Cardiac septum (tissue), 1 donor: ENCODE measurements around the gene SETD1A. TPM values are rescaled to one million over a fixed set of nuclear protein-coding genes. Genes with fewer than 3 reads are reported as not detected.
"Not testable (repeated sequence)": the region's sequence is repeated elsewhere in the genome, so short reads cannot be mapped to it uniquely, and the experiment has no call there.

Experiments used
- DNase-seq: peaks from one replicate; pipeline ENCODE4 v3.0.0-alpha.2; 2020; ENCODE audit warnings: low spot score
- intact Hi-C: fragments of 100-400 bp; cut with DNase I; formaldehyde crosslinking; loops from one replicate; pipeline ENCODE4 v1.14.0; 2022
- total RNA-seq: library from RNA; stranded (reverse); fragmentation: NEBNext Ultra II Directional; extraction: Animal tissue kit (Norgen Biotek cat#: 25700); gene quantifications from one replicate; pipeline ENCODE4 v1.2.1, GENCODE V29; 2021
- donor health status: DM: no; HTN: no; CAD: no.

The SETD1A gene
- total RNA-seq, 1 donor from 2014 or later, result 9.6 TPM

DNA sequence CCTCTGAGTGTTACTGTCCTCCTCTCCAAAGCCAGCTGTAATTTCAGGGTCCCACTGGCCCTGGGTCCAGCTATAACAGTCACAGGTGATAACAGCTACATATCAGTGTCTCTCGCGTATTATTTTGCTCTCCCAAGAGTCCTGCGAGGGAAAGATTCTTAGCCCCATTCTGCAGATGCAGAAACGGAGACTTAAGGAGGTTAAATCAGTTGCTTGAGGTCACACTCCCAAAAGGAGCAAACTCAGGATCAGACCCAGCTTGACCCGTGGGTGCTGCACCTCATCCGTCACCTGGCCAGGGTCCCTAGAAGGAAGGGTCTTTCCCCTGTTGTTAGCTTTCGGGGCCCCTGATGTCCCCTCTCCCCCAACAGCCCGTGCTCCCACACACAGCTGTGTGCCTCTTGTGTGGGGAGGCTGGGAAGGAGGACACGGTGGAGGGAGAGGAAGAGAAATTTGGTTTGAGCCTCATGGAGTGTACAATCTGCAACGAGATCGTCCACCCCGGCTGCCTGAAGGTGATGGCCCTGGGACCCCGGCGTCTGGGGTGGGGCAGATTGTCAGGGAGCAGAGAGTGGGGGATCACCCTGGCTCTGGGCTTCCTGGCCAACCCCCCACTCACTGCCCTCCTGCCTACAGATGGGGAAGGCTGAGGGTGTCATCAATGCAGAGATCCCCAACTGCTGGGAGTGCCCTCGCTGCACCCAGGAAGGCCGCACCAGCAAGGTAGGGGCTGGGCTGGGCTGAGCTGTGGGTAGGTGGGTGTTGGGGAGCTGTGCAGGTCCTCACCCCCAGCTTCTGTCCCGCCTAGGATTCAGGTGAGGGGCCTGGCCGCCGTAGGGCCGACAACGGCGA lies 30.4 kb upstream of the SETD1A start:
- intact Hi-C loops, result no loop called here
- no peak for DNase-seq

DNA sequence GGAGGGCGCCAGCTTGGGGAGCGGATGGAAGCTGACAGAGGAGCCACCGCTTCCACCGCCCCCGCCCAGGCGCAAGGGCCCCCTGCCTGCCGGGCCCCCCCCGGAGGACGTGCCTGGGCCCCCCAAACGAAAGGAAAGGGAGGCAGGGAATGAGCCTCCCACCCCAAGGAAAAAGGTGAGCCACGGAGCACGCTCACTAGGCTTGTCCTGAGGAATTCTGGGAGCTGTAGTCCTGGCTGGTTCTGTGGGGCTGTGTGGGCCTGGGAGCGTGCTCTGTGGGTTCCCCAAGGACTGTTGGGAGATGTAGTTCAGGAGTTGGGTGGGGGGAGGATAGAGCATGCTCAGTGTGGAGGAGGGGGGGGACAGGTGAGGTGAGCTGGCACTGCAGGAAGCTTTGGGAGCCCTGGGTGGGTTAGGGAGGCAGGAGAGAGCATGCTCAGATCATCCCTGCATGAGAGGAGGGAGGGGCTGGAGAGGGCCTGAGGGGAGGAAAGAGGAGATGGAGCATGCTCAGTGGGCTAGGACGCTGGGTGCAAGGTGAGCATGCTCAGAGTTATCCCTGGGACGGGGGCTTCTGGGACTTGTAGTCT lies 29.7 kb upstream of the SETD1A start:
- no peak for DNase-seq
- intact Hi-C loops, result loop anchor here (1.0 kb wide), 1 partner anchor 166 kb away; the partner anchor contains the start of genes CFAP119 and RNF40

- intact Hi-C loops, result loop anchor here (1.0 kb wide), 1 partner anchor 166 kb away; the partner anchor contains the start of genes CFAP119 and RNF40
- DNase-seq, result no peak
Measured at GRCh38 chr16:30928390-30928789, 29.2 kb upstream of the SETD1A start.

DNA sequence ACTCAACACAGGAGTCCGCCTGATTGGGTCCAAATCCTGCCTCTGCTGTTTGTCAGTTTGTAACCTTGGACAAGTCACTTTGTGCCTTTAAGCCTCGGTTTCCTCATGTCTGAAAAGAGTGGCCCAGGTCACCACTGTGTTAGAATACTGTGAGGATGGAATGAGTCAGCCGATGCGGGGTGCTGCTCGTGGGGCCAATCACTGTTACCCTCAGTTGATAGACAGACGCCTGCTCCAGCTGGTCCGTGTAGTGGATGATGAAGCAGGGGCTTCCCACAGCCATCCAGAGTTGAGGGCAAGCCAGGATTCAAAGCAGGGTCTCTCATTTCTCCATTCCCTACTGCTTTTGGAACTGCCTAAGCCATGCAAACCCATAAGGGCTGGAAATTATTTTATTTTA lies 28.4 kb upstream of the SETD1A start:
- DNase-seq, result no peak
- intact Hi-C loops, result no loop called here

- intact Hi-C loops, result no loop called here
- no peak for DNase-seq
Measured at GRCh38 chr16:30930160-30930571, 27.4 kb upstream of the SETD1A start.

GRCh38 chr16:30931068-30931650 lies 26.4 kb upstream of the SETD1A start:
- no peak for DNase-seq
- intact Hi-C loops, result no loop called here

DNA sequence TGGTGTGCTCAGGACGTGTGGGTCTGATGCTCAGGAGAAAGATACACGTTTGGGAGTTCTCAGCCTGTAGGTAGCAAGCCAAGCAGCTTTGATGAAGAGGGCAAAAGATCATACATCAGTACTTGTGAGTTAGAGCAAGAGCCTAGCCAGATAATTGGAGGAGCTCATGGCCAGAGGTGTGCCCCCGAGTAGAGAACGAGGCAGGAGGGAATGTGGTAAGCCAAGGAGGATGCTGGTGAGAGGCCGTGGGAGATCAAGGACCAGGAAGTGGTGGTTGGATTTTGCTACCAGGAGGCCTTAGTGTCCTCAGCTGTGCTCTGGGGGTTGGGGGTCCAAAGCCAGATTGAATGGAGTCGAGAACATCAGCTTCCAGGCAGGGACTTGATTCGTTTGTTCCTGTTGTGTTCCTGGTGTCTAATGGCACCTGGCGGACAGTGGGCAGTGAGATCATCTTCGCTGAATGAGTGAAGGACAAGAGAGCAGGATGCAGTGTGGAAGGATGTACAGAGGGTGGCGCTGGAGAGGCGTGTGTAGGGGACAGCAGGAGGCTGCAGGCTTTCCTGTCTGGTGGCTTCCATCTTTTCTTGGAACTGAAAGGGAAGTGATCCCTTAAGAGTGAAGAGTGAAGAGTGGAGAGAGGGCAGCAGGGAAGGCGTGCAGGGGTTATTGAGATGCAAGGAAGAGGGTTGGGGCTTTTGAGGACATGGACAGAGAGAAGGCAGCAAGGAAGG lies 22.6 kb upstream of the SETD1A start:
- no peak for DNase-seq
- intact Hi-C loops, result no loop called here

DNA sequence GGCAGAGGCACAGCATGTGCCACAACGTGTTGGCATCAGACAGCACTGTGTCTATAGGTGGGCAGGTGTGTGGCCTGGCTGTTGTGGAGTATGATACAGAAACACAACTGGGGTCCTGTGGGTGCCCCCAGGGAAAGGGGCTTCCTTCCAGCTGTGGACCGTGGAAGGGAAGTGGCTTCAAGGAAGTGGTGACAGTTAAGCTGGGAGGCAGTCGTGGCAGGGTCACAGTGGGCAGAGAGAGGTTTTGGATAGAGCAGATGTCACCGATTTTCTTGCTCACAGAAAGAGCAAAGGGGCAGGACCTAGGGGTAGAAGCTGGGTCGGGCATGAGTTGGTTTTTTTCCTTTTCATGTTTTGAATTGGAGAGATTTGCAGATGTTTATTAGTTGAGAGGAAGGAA lies 19.9 kb upstream of the SETD1A start:
- DNase-seq, result no peak
- intact Hi-C loops, result no loop called here

- DNase-seq, intact Hi-C loops: not testable (repeated sequence)
Measured at GRCh38 chr16:30939571-30939970, 18.0 kb upstream of the SETD1A start.

GRCh38 chr16:30941600-30942425 lies 15.7 kb upstream of the SETD1A start:
- DNase-seq, result peak; percentile 93
- intact Hi-C loops, result no loop called here

DNA sequence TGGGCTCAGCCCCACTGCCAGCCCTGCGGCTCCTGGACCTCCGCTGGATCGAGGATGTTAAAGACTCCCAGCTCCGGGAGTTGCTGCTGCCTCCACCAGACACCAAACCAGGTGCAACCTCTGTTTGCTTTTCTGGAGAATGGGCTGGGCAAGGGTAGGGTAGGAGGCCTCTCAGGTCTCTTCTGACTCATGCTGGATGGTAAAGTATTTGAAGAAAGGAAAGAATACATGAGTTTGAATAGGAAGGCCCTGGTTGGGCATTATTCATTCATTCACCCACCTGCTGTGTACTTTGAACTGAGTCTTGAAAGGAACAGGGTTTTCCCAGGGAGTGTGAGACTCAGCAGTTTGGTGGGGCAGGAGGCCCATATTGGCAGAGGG lies 15.1 kb upstream of the SETD1A start:
- no peak for DNase-seq
- intact Hi-C loops, result no loop called here

GRCh38 chr16:30944352-30944751 lies 13.2 kb upstream of the SETD1A start:
- DNase-seq, result no peak
- intact Hi-C loops, result no loop called here

DNA sequence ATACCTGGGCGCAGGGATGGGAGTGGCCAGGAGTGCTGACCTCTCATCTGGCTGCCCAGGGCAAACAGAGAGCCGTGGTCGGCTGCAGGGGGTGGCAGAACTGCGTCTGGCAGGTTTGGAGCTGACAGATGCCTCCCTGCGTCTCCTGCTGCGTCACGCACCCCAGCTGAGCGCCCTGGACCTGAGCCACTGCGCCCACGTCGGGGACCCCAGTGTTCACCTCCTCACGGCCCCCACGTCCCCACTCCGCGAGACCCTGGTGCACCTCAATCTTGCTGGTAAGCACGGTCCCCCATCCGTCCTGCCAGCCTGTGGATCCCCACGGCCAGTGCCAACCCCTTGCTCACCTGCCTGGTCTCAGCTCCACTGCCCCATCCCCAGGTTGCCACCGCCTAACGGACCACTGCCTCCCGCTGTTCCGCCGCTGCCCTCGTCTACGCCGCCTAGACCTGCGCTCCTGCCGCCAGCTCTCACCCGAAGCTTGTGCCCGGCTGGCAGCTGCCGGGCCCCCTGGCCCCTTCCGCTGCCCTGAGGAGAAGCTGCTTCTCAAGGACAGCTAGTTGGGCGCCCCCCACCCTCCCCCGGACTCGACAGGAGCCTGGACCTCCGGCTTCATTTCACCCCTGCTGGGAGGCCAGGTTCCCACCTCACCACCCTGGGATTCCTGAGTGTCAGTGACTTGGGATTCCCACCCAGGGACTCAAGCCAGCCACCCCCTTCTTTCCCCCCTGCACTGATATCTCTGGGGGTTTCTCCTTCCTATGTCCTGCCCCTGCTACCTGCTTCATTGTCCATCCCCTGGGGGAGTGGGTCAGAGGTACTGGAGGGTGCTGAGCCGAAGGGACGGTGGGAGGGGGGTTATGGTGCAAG lies 10.6 kb upstream of the SETD1A start:
- intact Hi-C loops, result no loop called here

DNA sequence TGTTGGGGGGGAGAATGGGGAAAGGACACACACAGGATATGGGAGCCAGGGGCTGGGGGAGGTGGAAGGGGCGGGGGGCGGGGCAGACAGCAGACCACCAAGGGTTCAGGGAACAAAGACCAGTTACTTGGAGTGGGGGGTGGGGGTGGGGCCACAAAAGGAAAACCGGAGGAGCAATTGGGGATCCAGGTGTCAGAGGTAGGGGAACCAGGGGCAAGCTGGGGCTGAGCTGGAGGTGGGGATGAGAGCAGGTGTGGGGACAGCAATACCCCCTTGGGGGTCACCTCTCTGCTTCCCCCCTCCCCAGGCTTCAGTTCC lies 10.1 kb upstream of the SETD1A start:
- intact Hi-C loops, result no loop called here
- no peak for DNase-seq

More for the DNA sequence above, 10.6 kb upstream of the SETD1A start:
- DNase-seq, result no peak

GRCh38 chr16:30947859-30948666 lies 9.5 kb upstream of the SETD1A start:
- no peak for DNase-seq
- intact Hi-C loops, result no loop called here

DNA sequence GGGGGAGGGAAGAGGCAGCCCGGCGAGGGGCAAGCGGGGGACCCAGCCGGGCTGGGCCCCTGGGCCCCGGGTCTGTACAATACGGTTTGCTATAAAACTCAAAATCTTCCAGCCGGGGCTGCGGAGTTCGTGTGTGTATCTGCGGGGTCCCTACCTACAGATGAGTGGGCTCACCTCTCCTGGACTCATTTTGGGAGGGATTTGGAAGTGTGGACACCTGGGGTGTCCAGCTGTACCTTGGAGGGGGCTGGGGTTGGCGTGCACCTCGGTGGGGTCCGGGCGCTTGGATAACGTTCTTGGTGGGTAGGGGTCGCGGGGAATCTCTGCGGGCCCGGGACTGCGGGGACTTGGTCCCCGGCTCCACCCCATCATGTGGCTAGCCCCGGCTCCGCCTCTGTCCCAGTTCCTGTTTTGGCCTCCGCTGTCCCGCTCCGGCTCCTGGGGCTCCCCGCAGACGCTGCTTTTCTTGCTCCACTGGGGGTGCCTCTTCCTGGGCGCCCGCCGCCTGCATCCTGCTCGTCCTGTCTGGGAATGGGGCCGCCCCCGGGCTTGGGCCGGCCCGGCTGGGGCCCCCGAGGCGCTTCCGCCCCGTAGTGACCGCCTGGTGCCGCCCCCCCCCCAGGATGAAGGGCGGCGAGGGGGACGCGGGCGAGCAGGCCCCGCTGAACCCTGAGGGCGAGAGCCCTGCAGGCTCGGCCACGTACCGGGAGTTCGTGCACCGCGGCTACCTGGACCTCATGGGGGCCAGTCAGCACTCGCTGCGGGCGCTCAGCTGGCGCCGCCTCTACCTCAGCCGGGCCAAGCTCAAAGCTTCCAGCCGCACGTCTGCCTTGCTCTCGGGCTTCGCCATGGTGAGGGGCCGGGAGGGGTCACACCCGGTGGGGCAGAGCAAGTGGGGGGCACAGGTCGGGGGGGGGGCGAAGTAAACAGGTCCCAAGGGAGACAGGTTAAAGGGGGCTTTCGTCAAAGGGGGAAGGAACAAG lies 8.6 kb upstream of the SETD1A start, which contains the start of gene ORAI3:
Gene ORAI3, plus strand, starts transcription at position 402 of the 983 bp plus-strand sequence. Its CDS starts 222 bp downstream, at position 624.
- peak; percentile 94 for DNase-seq
- intact Hi-C loops, result no loop called here
